ENCODE measurements around the gene LASP1. TPM values are rescaled to one million over a fixed set of nuclear protein-coding genes. Genes with fewer than 3 reads are reported as not detected.
"Not testable (repeated sequence)": the region's sequence is repeated elsewhere in the genome, so short reads cannot be mapped to it uniquely, and the experiment has no call there.

Gene LASP1
- total RNA-seq, 1 donor from 2014 or later, result 66.6 TPM

GRCh38 chr17:38925263-38925995 is 55.6 kb downstream of the LASP1 start, which contains the start of gene LASP1NB:
Gene LASP1NB (plus strand): TSS chr17:38925614.
- peak within 1 kb of the TSS; percentile 13 for H3K4me3 Mint-ChIP-seq (ENCODE audit: unreplicated experiment)

GRCh38 chr17:38926293-38927070 is 56.6 kb downstream of the LASP1 start:
- Mint-ChIP-seq H3K36me3 (ENCODE audit: unreplicated experiment) (no peaks in the 10 kb centered on the region), H3K27ac (ENCODE audit: unreplicated experiment) (no peak overlapping the region), H3K9me3 (ENCODE audit: unreplicated experiment) (peaks cover 2% of the 10 kb centered on the region), H3K4me1 (ENCODE audit: low read depth, unreplicated experiment) (peaks cover 8% of the 10 kb centered on the region), H3K27me3 (ENCODE audit: unreplicated experiment) (no peaks in the 10 kb centered on the region), H3K4me3 (ENCODE audit: unreplicated experiment) (no peak overlapping the region)
- DNase-seq, result no peak
- TF ChIP-seq, protein P1, sequence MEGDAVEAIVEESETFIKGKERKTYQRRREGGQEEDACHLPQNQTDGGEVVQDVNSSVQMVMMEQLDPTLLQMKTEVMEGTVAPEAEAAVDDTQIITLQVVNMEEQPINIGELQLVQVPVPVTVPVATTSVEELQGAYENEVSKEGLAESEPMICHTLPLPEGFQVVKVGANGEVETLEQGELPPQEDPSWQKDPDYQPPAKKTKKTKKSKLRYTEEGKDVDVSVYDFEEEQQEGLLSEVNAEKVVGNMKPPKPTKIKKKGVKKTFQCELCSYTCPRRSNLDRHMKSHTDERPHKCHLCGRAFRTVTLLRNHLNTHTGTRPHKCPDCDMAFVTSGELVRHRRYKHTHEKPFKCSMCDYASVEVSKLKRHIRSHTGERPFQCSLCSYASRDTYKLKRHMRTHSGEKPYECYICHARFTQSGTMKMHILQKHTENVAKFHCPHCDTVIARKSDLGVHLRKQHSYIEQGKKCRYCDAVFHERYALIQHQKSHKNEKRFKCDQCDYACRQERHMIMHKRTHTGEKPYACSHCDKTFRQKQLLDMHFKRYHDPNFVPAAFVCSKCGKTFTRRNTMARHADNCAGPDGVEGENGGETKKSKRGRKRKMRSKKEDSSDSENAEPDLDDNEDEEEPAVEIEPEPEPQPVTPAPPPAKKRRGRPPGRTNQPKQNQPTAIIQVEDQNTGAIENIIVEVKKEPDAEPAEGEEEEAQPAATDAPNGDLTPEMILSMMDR (IDR thresholded peaks at IDR 0.05; ENCODE audit: partially characterized antibody, unreplicated experiment), result no peak

More at GRCh38 chr17:38925263-38925995, 55.6 kb downstream of the LASP1 start, which contains the start of gene LASP1NB:
- Mint-ChIP-seq H3K27ac (ENCODE audit: unreplicated experiment) (peak within 1 kb of the TSS; percentile 53), H3K4me1 (ENCODE audit: low read depth, unreplicated experiment) (peaks cover 15% of the 10 kb centered on the region), H3K36me3 (ENCODE audit: unreplicated experiment) (no peaks in the 10 kb centered on the region), H3K27me3 (ENCODE audit: unreplicated experiment) (peaks cover under 1% of the 10 kb centered on the region), H3K9me3 (ENCODE audit: unreplicated experiment) (peaks cover 3% of the 10 kb centered on the region)
- DNase-seq, result peak; percentile 52
- TF ChIP-seq, protein P1 (IDR thresholded peaks at IDR 0.05; ENCODE audit: partially characterized antibody, unreplicated experiment), result no peak

DNA sequence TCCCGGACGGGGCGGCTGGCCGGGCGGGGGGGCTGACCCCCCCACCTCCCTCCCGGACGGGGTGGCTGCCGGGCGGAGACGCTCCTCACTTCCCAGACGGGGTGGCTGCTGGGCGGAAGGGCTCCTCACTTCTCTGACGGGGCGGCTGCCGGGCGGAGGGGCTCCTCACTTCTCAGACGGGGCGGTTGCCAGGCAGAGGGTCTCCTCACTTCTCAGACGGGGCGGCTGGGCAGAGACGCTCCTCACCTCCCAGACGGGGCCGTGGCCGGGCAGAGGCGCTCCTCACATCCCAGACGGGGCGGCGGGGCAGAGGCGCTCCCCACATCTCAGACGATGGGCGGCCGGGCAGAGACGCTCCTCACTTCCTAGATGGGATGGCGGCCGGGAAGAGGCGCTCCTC is 60.9 kb downstream of the LASP1 start:
- not testable (repeated sequence) for H3K27me3 Mint-ChIP-seq (ENCODE audit: unreplicated experiment); H3K4me1 Mint-ChIP-seq (ENCODE audit: low read depth, unreplicated experiment); H3K4me3 Mint-ChIP-seq (ENCODE audit: unreplicated experiment); H3K9me3 Mint-ChIP-seq (ENCODE audit: unreplicated experiment); H3K36me3 Mint-ChIP-seq (ENCODE audit: unreplicated experiment); H3K27ac Mint-ChIP-seq (ENCODE audit: unreplicated experiment); DNase-seq

GRCh38 chr17:38933962-38934361 is 64.1 kb downstream of the LASP1 start:
- not testable (repeated sequence) for H3K9me3 Mint-ChIP-seq (ENCODE audit: unreplicated experiment); H3K36me3 Mint-ChIP-seq (ENCODE audit: unreplicated experiment); H3K4me3 Mint-ChIP-seq (ENCODE audit: unreplicated experiment); H3K4me1 Mint-ChIP-seq (ENCODE audit: low read depth, unreplicated experiment); DNase-seq; H3K27me3 Mint-ChIP-seq (ENCODE audit: unreplicated experiment); H3K27ac Mint-ChIP-seq (ENCODE audit: unreplicated experiment)

DNA sequence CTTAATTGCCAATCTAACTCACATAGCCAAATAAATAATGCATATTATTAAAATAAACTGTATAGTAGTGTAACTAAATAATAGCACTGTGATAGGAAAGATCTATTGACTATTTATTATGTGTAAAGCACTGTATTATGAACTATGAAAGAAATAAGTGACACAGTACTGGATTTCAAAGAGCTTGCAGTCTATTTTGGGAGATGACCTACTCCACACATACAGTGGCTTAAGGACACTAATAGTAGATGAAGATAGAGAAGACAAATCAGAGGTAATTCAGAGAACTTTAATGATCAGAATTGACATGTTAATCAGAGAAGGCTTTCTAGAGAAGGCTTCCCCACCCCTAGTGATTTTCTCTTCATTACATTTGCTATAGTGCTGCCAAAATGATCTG is 70.1 kb downstream of the LASP1 start:
- no peak overlapping the region for H3K4me3 Mint-ChIP-seq (ENCODE audit: unreplicated experiment)
- H3K27ac Mint-ChIP-seq (ENCODE audit: unreplicated experiment), result no peak overlapping the region
- H3K9me3 Mint-ChIP-seq (ENCODE audit: unreplicated experiment), result no peaks in the 10 kb centered on the region
- H3K4me1 Mint-ChIP-seq (ENCODE audit: low read depth, unreplicated experiment), result no peaks in the 10 kb centered on the region
- H3K36me3 Mint-ChIP-seq (ENCODE audit: unreplicated experiment), result no peaks in the 10 kb centered on the region
- DNase-seq, result no peak
- TF ChIP-seq, protein P1 (IDR thresholded peaks at IDR 0.05; ENCODE audit: partially characterized antibody, unreplicated experiment), result no peak
- H3K27me3 Mint-ChIP-seq (ENCODE audit: unreplicated experiment), result peaks cover 2% of the 10 kb centered on the region

GRCh38 chr17:38940404-38940803 is 70.5 kb downstream of the LASP1 start:
- H3K27ac Mint-ChIP-seq (ENCODE audit: unreplicated experiment), result no peak overlapping the region

More at GRCh38 chr17:38940404-38940803, 70.5 kb downstream of the LASP1 start:
- Mint-ChIP-seq H3K27me3 (ENCODE audit: unreplicated experiment) (peaks cover 2% of the 10 kb centered on the region), H3K36me3 (ENCODE audit: unreplicated experiment) (no peaks in the 10 kb centered on the region), H3K9me3 (ENCODE audit: unreplicated experiment) (no peaks in the 10 kb centered on the region), H3K4me3 (ENCODE audit: unreplicated experiment) (no peak overlapping the region), H3K4me1 (ENCODE audit: low read depth, unreplicated experiment) (no peaks in the 10 kb centered on the region)
- TF ChIP-seq, protein P1 (IDR thresholded peaks at IDR 0.05; ENCODE audit: partially characterized antibody, unreplicated experiment), result no peak
- no peak for DNase-seq

All from glutamatergic neuron (in vitro differentiated cells).